Endodermal cell (in vitro differentiated cells): ENCODE results near the gene LIN37. TPM values are rescaled to one million over a fixed set of nuclear protein-coding genes. Genes with fewer than 3 reads are reported as not detected.
A peak's percentile ranks its signal among the peaks of the same experiment; 100 is the strongest.

Experiments used
- DNase-seq: peaks from one replicate; pipeline ENCODE4 v3.0.0-alpha.2; 2017
- H3K27ac ChIP-seq: 2 replicates; pipeline ENCODE4 v1.5.1; 2013; ENCODE audit warnings: mild to moderate bottlenecking, low read depth, low read length, moderate library complexity
- H3K27me3 ChIP-seq: 2 replicates; pipeline ENCODE4 v1.6.1; 2013; ENCODE audit warnings: mild to moderate bottlenecking, low read length, moderate library complexity; ENCODE audit not compliant: insufficient read depth, control insufficient read depth, poor library complexity, severe bottlenecking
- H3K36me3 ChIP-seq: 2 replicates; pipeline ENCODE4 v1.7.0; 2013; ENCODE audit warnings: mild to moderate bottlenecking, low read length, moderate library complexity; ENCODE audit not compliant: control insufficient read depth, insufficient read depth
- H3K4me1 ChIP-seq: one replicate; pipeline ENCODE4 v1.7.0; 2013; ENCODE audit warnings: low read length; ENCODE audit not compliant: control insufficient read depth, insufficient read depth
- H3K4me3 ChIP-seq: 2 replicates; pipeline ENCODE4 v1.5.1; 2013; ENCODE audit warnings: mild to moderate bottlenecking, low read length, moderate library complexity
- H3K9ac ChIP-seq: 2 replicates; pipeline ENCODE4 v1.6.1; 2013; ENCODE audit warnings: mild to moderate bottlenecking, low read length, moderate library complexity; ENCODE audit not compliant: poor library complexity, severe bottlenecking; ENCODE audit errors: extremely low read depth
- H3K9me3 ChIP-seq: 2 replicates; pipeline ENCODE4 v1.6.1; 2013; ENCODE audit warnings: mild to moderate bottlenecking, low read length, moderate library complexity; ENCODE audit not compliant: control insufficient read depth
- H3K27ac Mint-ChIP-seq: 2 replicates; pipeline ENCODE4 v1.8.0; 2020; ENCODE audit warnings: mixed read lengths
- H3K27me3 Mint-ChIP-seq: 2 replicates; pipeline ENCODE4 v1.8.0; 2021; ENCODE audit warnings: mild to moderate bottlenecking, mixed read lengths; ENCODE audit not compliant: insufficient read depth
- H3K36me3 Mint-ChIP-seq: 2 replicates; pipeline ENCODE4 v1.8.0; 2020; ENCODE audit warnings: low read depth, mixed read lengths
- H3K4me1 Mint-ChIP-seq: 2 replicates; pipeline ENCODE4 v1.8.0; 2020; ENCODE audit warnings: mixed read lengths
- H3K4me3 Mint-ChIP-seq: 2 replicates; pipeline ENCODE4 v1.8.0; 2020; ENCODE audit warnings: mild to moderate bottlenecking, moderate library complexity, mixed read lengths
- H3K9me3 Mint-ChIP-seq: 2 replicates; pipeline ENCODE4 v1.8.0; 2020; ENCODE audit warnings: mild to moderate bottlenecking, mixed read lengths
- CTCF ChIP-seq: fragments of 200-600 bp; sonication (generic); conservative IDR thresholded peaks from 2 replicates; pipeline ENCODE4 v1.5.0; 2021; ENCODE audit warnings: antibody characterized with exemption, mild to moderate bottlenecking
- WGBS, 2 experiments: methylation state at CpG; one replicate each; pipeline versions ENCODE4 v1.1.5 to v1.1.7; 2013; ENCODE audit warnings: missing lambda C conversion rate in 2 of 2, mixed read lengths in 1 of 2; ENCODE audit not compliant: insufficient coverage in 1 of 2, insufficient read length in 1 of 2; 5-methylcytosine and 5-hydroxymethylcytosine counted together
- total RNA-seq, 2 donors: library from RNA; stranded (reverse); fragmentation: NEBNext Ultra II Directional in 1 of 2; extraction: Animal tissue kit (Norgen Biotek cat#: 25700) in 1 of 2; gene quantifications; 2 replicates in 1 of 2; 3 replicates in 1 of 2; pipeline ENCODE4 v1.2.1, GENCODE V29; 2021

LIN37 gene
- total RNA-seq, 2 donors from 2014 or later = 6.6 to 7.6 TPM

GRCh38 chr19:35788205-35788960, 40.0 kb downstream of the LIN37 start:
- Histone ChIP-seq H3K4me1 (no peaks in the 10 kb centered on the region), H3K9me3 (no peaks in the 10 kb centered on the region), H3K27me3 (no peaks in the 10 kb centered on the region), H3K36me3 (no peaks in the 10 kb centered on the region), H3K27ac (no peak overlapping the region), H3K9ac (no peak overlapping the region), H3K4me3 (no peak overlapping the region)
- no peak for TF ChIP-seq CTCF
- H3K27ac Mint-ChIP-seq = no peak overlapping the region
- 82 to 92% methylated on average over 3 to 12 of the region's 12 CpGs for WGBS, 2 experiments
- no peaks in the 10 kb centered on the region for H3K9me3 Mint-ChIP-seq
- DNase-seq = no peak
- H3K27me3 Mint-ChIP-seq = peaks cover 3% of the 10 kb centered on the region
- peaks cover 5% of the 10 kb centered on the region for H3K4me1 Mint-ChIP-seq
- H3K36me3 Mint-ChIP-seq = no peaks in the 10 kb centered on the region
- H3K4me3 Mint-ChIP-seq = no peak overlapping the region

GRCh38 chr19:35789195-35789977, 41.0 kb downstream of the LIN37 start:
- H3K36me3 ChIP-seq = no peaks in the 10 kb centered on the region
- H3K27me3 ChIP-seq = no peaks in the 10 kb centered on the region
- H3K4me1 ChIP-seq = no peaks in the 10 kb centered on the region
- no peak overlapping the region for H3K9ac ChIP-seq
- no peak overlapping the region for H3K4me3 ChIP-seq
- peak; percentile 24 for DNase-seq
- WGBS, 2 experiments = 76 to 87% methylated on average over 4 to 11 of the region's 11 CpGs
- peak overlapping the region; percentile 32 for H3K27ac ChIP-seq
- peaks cover 3% of the 10 kb centered on the region for H3K4me1 Mint-ChIP-seq
- no peaks in the 10 kb centered on the region for H3K9me3 ChIP-seq
- no peaks in the 10 kb centered on the region for H3K9me3 Mint-ChIP-seq
- no peak overlapping the region for H3K4me3 Mint-ChIP-seq
- H3K27ac Mint-ChIP-seq = no peak overlapping the region
- no peak for TF ChIP-seq CTCF
- H3K36me3 Mint-ChIP-seq = no peaks in the 10 kb centered on the region
- no peaks in the 10 kb centered on the region for H3K27me3 Mint-ChIP-seq

GRCh38 chr19:35789978-35790944, 41.9 kb downstream of the LIN37 start:
- Histone ChIP-seq H3K4me1 (no peaks in the 10 kb centered on the region), H3K27me3 (peaks cover 4% of the 10 kb centered on the region), H3K9ac (no peak overlapping the region), H3K4me3 (no peak overlapping the region), H3K9me3 (no peaks in the 10 kb centered on the region), H3K36me3 (no peaks in the 10 kb centered on the region), H3K27ac (no peak overlapping the region)
- H3K4me3 Mint-ChIP-seq = no peak overlapping the region
- 93% methylated on average over 5 to 19 of the region's 19 CpGs for WGBS, 2 experiments
- H3K27me3 Mint-ChIP-seq = no peaks in the 10 kb centered on the region
- H3K27ac Mint-ChIP-seq = no peak overlapping the region
- H3K36me3 Mint-ChIP-seq = no peaks in the 10 kb centered on the region
- peak; percentile 29 for DNase-seq
- TF ChIP-seq CTCF = no peak
- H3K4me1 Mint-ChIP-seq = peaks cover under 1% of the 10 kb centered on the region
- no peaks in the 10 kb centered on the region for H3K9me3 Mint-ChIP-seq
